Measurements from ENCODE around the gene SPP2.

Gene SPP2

DNA sequence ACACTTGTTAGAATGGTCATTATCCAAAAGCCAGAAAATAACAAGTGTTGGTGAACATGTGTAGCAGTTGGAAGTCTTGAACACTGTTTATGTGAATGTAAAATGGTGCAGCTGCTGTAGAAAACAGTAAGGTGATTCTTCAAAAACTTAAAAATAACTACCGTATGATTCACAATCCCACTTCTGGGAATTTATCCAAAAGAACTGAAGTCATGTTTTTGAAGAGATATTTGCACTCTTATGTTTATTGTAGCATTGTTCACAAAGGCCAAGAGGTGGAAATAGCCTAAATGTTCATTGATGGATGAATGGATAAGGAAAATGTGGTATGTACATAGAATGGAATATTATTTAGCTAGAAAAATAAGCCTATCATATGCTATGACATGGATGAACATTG lies 6.3 kb upstream of the SPP2 start:
- in situ Hi-C loops (cut with HindIII; ENCODE audit: low pct_ligation_motif_present, low sequenced_read_pairs), result no loop called here
- DNase-seq, result no peak
- no peak overlapping the region for H3K27ac ChIP-seq
- H3K36me3 ChIP-seq (replicated peaks), result no peaks in the 10 kb centered on the region
- TF ChIP-seq, protein P1, sequence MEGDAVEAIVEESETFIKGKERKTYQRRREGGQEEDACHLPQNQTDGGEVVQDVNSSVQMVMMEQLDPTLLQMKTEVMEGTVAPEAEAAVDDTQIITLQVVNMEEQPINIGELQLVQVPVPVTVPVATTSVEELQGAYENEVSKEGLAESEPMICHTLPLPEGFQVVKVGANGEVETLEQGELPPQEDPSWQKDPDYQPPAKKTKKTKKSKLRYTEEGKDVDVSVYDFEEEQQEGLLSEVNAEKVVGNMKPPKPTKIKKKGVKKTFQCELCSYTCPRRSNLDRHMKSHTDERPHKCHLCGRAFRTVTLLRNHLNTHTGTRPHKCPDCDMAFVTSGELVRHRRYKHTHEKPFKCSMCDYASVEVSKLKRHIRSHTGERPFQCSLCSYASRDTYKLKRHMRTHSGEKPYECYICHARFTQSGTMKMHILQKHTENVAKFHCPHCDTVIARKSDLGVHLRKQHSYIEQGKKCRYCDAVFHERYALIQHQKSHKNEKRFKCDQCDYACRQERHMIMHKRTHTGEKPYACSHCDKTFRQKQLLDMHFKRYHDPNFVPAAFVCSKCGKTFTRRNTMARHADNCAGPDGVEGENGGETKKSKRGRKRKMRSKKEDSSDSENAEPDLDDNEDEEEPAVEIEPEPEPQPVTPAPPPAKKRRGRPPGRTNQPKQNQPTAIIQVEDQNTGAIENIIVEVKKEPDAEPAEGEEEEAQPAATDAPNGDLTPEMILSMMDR (IDR thresholded peaks at IDR 0.05; ENCODE audit: low read depth, low read length, missing control alignments), result no peak
- no peak overlapping the region for H3K4me3 ChIP-seq (ENCODE audit: low read depth, low read length)
- no peaks in the 10 kb centered on the region for H3K27me3 ChIP-seq (replicated peaks)

DNA sequence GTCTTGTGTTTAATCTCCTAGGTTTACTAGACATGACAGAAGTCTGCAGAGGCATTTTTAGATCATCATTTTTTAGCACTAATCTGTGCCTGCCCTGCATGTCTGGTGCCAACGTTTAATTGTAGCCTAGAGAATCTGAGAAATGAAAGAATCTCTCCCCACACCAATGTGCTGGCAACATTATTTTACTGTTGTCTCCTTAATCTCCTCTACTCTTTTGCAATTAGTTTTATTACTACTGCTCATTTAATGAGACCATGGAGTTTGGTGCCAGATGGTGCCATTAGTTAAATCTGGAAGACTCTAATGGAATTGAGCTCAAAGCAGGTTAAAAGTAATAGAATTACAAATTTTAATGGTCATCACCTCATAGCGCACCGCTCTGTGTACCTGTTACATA lies 4.0 kb upstream of the SPP2 start:
- Histone ChIP-seq H3K27ac (no peak overlapping the region), H3K27me3 (replicated peaks) (no peaks in the 10 kb centered on the region), H3K4me3 (ENCODE audit: low read depth, low read length) (no peak overlapping the region), H3K36me3 (replicated peaks) (no peaks in the 10 kb centered on the region)
- in situ Hi-C loops (cut with HindIII; ENCODE audit: low pct_ligation_motif_present, low sequenced_read_pairs), result no loop called here
- TF ChIP-seq, protein P1 (IDR thresholded peaks at IDR 0.05; ENCODE audit: low read depth, low read length, missing control alignments), result no peak
- no peak for DNase-seq

DNA sequence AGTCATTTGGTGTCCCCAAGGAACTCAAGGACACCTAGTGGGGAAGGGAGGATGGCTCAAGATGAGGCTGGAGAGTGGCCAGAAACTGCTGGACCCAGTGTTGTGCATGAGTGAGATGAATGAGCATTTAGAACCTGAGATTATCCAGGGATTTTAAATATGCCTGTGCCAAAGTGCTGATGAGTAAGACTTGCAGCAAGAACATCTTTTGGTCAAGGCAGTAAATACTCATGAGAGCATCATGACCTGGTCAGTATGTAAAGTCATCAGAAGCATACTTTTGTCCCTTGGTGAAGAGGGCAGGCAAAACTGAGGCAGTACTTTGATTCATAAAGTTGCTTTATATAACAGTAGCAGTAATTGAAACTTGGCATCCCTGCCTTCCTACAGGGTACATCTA lies 3.1 kb upstream of the SPP2 start:
- Histone ChIP-seq H3K27me3 (replicated peaks) (no peaks in the 10 kb centered on the region), H3K4me3 (ENCODE audit: low read depth, low read length) (no peak overlapping the region), H3K36me3 (replicated peaks) (no peaks in the 10 kb centered on the region), H3K27ac (no peak overlapping the region)
- TF ChIP-seq, protein P1 (IDR thresholded peaks at IDR 0.05; ENCODE audit: low read depth, low read length, missing control alignments), result no peak
- DNase-seq, result no peak
- in situ Hi-C loops (cut with HindIII; ENCODE audit: low pct_ligation_motif_present, low sequenced_read_pairs), result no loop called here

DNA sequence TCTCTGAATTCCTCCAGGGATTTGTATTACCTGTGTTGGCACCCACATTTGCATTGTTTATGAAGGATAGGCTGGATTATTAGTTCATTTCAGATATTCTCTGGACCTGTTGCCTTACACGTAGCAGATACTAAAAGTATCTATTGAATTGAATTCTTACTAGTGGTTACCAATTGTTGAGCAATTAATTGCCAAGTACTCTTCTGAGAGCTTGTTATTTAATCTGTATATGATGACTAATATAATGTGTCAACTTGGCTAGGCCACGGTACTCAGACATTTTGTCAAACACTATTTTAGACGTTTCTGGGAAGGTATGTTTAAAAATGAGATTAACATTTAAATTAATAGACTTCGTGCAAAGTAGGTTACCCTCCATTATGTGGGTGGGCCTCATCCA lies 2.5 kb upstream of the SPP2 start:
- Histone ChIP-seq H3K27ac (no peak overlapping the region), H3K27me3 (replicated peaks) (no peaks in the 10 kb centered on the region), H3K4me3 (ENCODE audit: low read depth, low read length) (no peak overlapping the region), H3K36me3 (replicated peaks) (no peaks in the 10 kb centered on the region)
- no peak for DNase-seq
- TF ChIP-seq, protein P1 (IDR thresholded peaks at IDR 0.05; ENCODE audit: low read depth, low read length, missing control alignments), result no peak
- in situ Hi-C loops (cut with HindIII; ENCODE audit: low pct_ligation_motif_present, low sequenced_read_pairs), result no loop called here

DNA sequence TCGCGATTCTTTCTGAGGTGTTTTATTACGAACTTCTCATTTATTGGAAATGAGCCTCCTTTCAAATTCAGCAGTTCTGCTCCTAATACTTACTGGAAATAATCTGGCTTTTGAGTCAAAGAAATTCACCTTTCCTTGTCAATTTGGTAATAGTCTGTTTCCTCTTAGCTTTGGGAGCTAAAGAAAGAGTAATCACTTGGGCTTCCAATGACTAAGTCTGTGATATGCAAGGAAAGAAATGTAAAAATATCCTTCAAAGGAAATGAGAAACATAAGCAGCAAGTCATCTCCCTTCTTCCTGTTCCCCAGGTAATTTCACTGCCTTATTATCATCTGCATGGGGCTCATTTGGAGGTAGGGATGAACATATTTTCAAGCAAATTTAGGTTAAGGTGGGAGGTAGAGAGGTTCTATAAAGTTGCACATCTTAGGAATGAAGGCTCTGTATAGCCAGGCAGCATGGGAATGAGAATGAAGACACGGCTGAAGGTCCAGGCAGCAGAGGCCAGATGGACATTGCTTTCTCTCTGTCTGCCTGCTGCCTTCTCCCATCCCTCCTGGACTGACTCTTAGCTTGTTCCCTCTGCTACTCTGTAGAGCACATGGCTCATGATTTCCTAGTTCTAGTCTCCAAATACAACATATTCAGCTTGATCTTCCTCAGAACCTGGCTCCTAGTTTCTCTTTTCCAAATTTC lies 1.0 kb downstream of the SPP2 start:
- H3K36me3 ChIP-seq (replicated peaks), result no peaks in the 10 kb centered on the region
- H3K27me3 ChIP-seq (replicated peaks), result no peaks in the 10 kb centered on the region
- TF ChIP-seq, protein P1 (IDR thresholded peaks at IDR 0.05; ENCODE audit: low read depth, low read length, missing control alignments), result no peak
- H3K27ac ChIP-seq, result no peak overlapping the region
- no peak overlapping the region for H3K4me3 ChIP-seq (ENCODE audit: low read depth, low read length)
- in situ Hi-C loops (cut with HindIII; ENCODE audit: low pct_ligation_motif_present, low sequenced_read_pairs), result no loop called here
- DNase-seq, result no peak

DNA sequence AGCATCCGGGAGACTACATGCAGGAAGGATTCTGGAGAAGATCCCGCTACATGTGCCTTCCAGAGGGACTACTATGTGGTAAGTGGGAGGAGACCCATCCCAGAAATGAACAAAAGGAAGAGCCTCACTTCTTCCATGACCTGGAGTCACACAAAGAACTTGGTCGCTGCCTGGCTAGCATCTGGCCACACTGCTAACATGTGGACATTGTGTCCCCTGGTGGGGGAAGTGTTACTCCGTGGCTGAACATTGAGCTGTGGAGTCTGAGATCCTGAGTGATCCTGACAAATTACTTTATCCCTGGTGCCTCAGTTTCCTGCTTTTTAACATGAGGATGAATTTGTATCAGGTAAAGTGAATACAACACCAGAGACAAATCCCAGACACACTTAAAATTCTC lies 8.4 kb downstream of the SPP2 start:
- H3K36me3 ChIP-seq (replicated peaks), result no peaks in the 10 kb centered on the region
- no peak overlapping the region for H3K27ac ChIP-seq
- DNase-seq, result no peak
- H3K27me3 ChIP-seq (replicated peaks), result no peaks in the 10 kb centered on the region
- no peak overlapping the region for H3K4me3 ChIP-seq (ENCODE audit: low read depth, low read length)
- TF ChIP-seq, protein P1 (IDR thresholded peaks at IDR 0.05; ENCODE audit: low read depth, low read length, missing control alignments), result no peak
- in situ Hi-C loops (cut with HindIII; ENCODE audit: low pct_ligation_motif_present, low sequenced_read_pairs), result no loop called here
